GM12891 (cell line): ENCODE measurements around the gene SEPHS2.

ENCODE experiments used
- POLR2A ChIP-seq: IDR thresholded peaks from 2 replicates; pipeline ENCODE4 v1.6.1; 2011; ENCODE audit warnings: low read depth, low read length, control low read depth
- POLR2AphosphoS5 ChIP-seq: IDR thresholded peaks from 2 replicates; pipeline ENCODE4 v1.6.1; 2011; ENCODE audit warnings: low read depth, low read length, control low read depth
- POU2F2 ChIP-seq: IDR thresholded peaks from 2 replicates; pipeline ENCODE4 v1.6.1; 2011; ENCODE audit warnings: low read depth, mild to moderate bottlenecking, control low read depth, low read length, moderate library complexity
- SPI1 ChIP-seq: IDR thresholded peaks from 2 replicates; pipeline ENCODE4 v1.6.1; 2011; ENCODE audit warnings: low read depth, low read length, control low read depth
- TAF1 ChIP-seq: IDR thresholded peaks from 2 replicates; pipeline ENCODE4 v1.6.1; 2011; ENCODE audit warnings: low read depth, low read length, control low read depth

DNA sequence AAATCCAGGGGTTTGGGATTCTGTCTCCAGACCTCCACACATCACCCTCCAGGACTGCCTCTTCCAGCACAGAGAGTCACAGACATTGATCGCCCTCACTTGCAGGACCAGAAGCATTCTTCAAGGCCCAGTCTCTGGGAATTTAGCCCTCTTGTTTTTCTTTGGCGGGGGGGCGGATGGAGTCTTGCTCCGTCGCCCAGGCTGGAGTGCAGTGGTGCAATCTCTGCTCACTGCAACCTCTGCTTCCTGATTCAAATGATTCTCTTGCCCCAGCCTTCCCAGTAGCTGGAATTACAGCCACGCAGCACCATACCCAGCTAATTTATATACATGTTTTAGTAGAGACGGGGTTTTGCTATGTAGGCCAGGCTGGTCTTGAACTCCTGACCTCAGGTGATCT is 18.4 kb upstream of the SEPHS2 start:
- no peak for TF ChIP-seq POLR2A
- TF ChIP-seq TAF1, result no peak
- no peak for TF ChIP-seq POLR2AphosphoS5
- no peak for TF ChIP-seq SPI1
- TF ChIP-seq POU2F2, result no peak
